Measurements from ENCODE around the gene NTM.

- TF ChIP-seq POLR2AphosphoS5 (IDR thresholded peaks at IDR 0.05; ENCODE audit: low read depth, low read length) (no peak), POLR2A (IDR thresholded peaks at IDR 0.05; ENCODE audit: low read depth, low read length) (no peak)
Measured at GRCh38 chr11:131669401-131669780, 299.0 kb downstream of the NTM start.

All from GM12891 (cell line).